HFFc6 (cell line): Measurements from ENCODE around the gene MAPKAP1. TPM values are rescaled to one million over a fixed set of nuclear protein-coding genes. Genes with fewer than 3 reads are reported as not detected.

Source experiments
- DNase-seq: peaks from one replicate; pipeline ENCODE4 v3.0.0-alpha.2; 2018
- H3K27ac Mint-ChIP-seq: 2 replicates; pipeline ENCODE4 v1.8.0; 2020; ENCODE audit warnings: mild to moderate bottlenecking, mixed read lengths
- H3K27me3 Mint-ChIP-seq: 2 replicates; pipeline ENCODE4 v1.8.0; 2021; ENCODE audit warnings: mild to moderate bottlenecking, moderate library complexity, mixed read lengths; ENCODE audit not compliant: insufficient read depth
- H3K36me3 Mint-ChIP-seq: 2 replicates; pipeline ENCODE4 v1.8.0; 2021; ENCODE audit warnings: low read depth, mixed read lengths
- H3K4me1 Mint-ChIP-seq: 2 replicates; pipeline ENCODE4 v1.8.0; 2020; ENCODE audit warnings: low read depth, mixed read lengths
- H3K4me3 Mint-ChIP-seq: 2 replicates; pipeline ENCODE4 v1.8.0; 2020; ENCODE audit warnings: mild to moderate bottlenecking, moderate library complexity, mixed read lengths
- H3K9me3 Mint-ChIP-seq: 2 replicates; pipeline ENCODE4 v1.8.0; 2020; ENCODE audit warnings: mild to moderate bottlenecking, mixed read lengths
- total RNA-seq, 6 experiments: library from RNA; stranded (reverse); fragmentation: NEBNext Ultra II Directional; extraction: Animal tissue kit (Norgen Biotek cat#: 25700); gene quantifications; 2 replicates in 1 of 6; 3 replicates in 5 of 6; pipeline ENCODE4 v1.2.3, GENCODE V29; 2021
- TF ChIP-seq, protein P1 (sequence below): fragments of 200-600 bp; sonication (generic); IDR thresholded peaks from 2 replicates; pipeline ENCODE4 v1.5.0; 2021; ENCODE audit warnings: antibody characterized with exemption, mild to moderate bottlenecking

Gene MAPKAP1
- total RNA-seq, 6 experiments from 2014 or later: 115 to 167 (median 130) TPM

DNA sequence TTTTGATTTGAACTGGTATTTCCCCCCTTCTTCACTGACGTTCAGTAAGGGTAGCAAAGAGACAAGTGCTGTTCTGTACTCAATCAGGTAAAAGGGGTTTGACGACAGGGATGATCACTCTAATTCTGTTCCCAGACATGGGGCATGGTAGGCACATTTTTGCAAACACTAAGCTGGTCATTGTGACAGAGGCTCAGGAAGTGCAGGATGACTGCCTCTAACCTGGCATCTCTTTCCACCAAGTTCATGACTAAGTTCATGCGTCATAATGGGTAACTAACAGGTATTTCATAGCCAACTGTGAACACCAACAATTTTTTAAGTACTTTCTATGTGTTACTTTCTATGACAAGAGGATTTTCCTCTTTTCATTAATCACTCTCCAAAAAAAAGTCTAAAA, 166.5 kb downstream of the MAPKAP1 start:
- Mint-ChIP-seq H3K27ac (no peak overlapping the region), H3K36me3 (peaks cover 25% of the 10 kb centered on the region)

DNA sequence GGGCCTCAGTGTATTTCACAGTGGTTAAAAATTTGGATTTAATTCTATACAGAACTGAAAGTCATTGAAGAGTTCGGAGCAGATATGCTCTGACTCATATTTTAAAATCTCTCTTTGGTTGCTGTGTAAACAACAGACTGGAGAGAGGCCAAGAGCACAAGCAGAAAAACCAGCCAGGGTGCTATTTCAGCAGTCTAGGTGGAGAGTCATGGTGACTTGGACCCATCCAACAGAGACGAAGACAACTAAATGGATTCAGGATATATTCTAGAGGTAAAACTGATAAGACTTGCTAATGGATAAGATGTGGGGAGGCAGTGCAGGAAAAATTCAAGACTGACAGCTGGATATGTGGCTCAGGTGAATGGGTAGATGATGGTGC, 168.9 kb downstream of the MAPKAP1 start:
- H3K27ac Mint-ChIP-seq: peak overlapping the region; percentile 87
- H3K4me1 Mint-ChIP-seq: peaks cover 18% of the 10 kb centered on the region; the same call in 1 of the 2 replicates
- peak overlapping the region; percentile 79 for H3K4me3 Mint-ChIP-seq
- no peaks in the 10 kb centered on the region for H3K9me3 Mint-ChIP-seq
- TF ChIP-seq, protein P1, sequence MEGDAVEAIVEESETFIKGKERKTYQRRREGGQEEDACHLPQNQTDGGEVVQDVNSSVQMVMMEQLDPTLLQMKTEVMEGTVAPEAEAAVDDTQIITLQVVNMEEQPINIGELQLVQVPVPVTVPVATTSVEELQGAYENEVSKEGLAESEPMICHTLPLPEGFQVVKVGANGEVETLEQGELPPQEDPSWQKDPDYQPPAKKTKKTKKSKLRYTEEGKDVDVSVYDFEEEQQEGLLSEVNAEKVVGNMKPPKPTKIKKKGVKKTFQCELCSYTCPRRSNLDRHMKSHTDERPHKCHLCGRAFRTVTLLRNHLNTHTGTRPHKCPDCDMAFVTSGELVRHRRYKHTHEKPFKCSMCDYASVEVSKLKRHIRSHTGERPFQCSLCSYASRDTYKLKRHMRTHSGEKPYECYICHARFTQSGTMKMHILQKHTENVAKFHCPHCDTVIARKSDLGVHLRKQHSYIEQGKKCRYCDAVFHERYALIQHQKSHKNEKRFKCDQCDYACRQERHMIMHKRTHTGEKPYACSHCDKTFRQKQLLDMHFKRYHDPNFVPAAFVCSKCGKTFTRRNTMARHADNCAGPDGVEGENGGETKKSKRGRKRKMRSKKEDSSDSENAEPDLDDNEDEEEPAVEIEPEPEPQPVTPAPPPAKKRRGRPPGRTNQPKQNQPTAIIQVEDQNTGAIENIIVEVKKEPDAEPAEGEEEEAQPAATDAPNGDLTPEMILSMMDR: no peak
- H3K36me3 Mint-ChIP-seq: peaks cover 25% of the 10 kb centered on the region
- H3K27me3 Mint-ChIP-seq: no peaks in the 10 kb centered on the region; the same call in 1 of the 2 replicates
- peak; percentile 89 for DNase-seq

More for the DNA sequence above, 166.5 kb downstream of the MAPKAP1 start:
- TF ChIP-seq, protein P1: no peak
- H3K4me3 Mint-ChIP-seq: no peak overlapping the region
- no peak for DNase-seq
- H3K9me3 Mint-ChIP-seq: no peaks in the 10 kb centered on the region
- peaks cover 29% of the 10 kb centered on the region for H3K4me1 Mint-ChIP-seq
- H3K27me3 Mint-ChIP-seq: no peaks in the 10 kb centered on the region; the same call in 1 of the 2 replicates

DNA sequence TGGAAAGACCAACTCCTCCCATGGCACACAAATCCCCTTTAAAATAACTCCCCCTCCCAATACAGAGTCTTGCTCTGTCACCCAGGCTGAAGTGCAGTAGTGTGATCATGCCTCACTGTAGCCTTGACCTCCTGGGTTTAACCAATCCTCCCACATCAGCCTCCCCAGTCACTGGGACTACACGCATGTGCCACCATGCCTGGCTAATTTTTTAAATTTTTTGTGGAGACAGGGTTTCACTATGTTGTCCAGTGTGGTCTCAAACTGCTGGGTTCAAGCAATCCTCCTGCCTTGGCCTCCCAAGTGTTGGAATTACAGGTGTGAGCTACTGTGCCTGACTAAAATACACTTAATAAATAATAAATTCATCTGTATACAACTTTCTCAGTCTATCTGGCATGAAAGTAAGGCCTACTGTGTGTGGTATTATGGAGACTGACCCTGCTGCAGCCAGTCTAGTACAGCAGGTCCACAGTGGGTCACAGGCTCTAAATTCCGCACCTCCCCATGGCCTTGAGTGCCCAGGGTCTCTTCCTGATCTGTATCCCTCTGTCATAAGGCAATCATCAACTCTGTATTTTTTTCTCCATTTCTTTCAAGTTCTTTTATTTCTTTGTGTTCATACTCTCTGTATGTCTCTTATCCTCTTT, 169.4 kb downstream of the MAPKAP1 start:
- no peak for DNase-seq
- H3K27me3 Mint-ChIP-seq: no peaks in the 10 kb centered on the region; the same call in 1 of the 2 replicates
- peaks cover 23% of the 10 kb centered on the region for H3K4me1 Mint-ChIP-seq
- peak overlapping the region; percentile 79 for H3K4me3 Mint-ChIP-seq
- H3K27ac Mint-ChIP-seq: peak overlapping the region; percentile 87
- peaks cover 25% of the 10 kb centered on the region for H3K36me3 Mint-ChIP-seq
- TF ChIP-seq, protein P1: no peak
- H3K9me3 Mint-ChIP-seq: no peaks in the 10 kb centered on the region

DNA sequence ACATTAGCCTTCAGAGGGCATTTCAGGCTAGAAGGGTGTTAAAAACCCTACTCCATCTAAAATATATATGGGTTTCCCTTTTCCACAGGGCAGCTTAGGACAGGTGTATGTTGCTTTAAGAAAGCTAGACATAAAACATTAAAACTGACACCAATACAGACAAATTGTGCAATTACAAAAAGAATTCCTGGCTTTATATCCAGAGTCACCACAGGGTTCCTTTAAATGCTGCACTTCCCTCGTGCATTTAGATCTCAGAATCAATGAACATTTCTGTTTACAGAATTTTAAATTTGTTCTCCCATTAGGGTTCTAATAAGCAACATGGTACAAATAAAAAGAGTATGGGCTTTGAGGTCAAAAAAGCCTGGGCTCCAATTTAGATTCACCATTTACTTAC, 170.2 kb downstream of the MAPKAP1 start:
- peaks cover 23% of the 10 kb centered on the region for H3K4me1 Mint-ChIP-seq
- H3K36me3 Mint-ChIP-seq: peaks cover 21% of the 10 kb centered on the region
- TF ChIP-seq, protein P1: no peak
- no peaks in the 10 kb centered on the region; the same call in 1 of the 2 replicates for H3K27me3 Mint-ChIP-seq
- no peak overlapping the region for H3K27ac Mint-ChIP-seq
- H3K4me3 Mint-ChIP-seq: no peak overlapping the region
- DNase-seq: no peak
- H3K9me3 Mint-ChIP-seq: no peaks in the 10 kb centered on the region

DNA sequence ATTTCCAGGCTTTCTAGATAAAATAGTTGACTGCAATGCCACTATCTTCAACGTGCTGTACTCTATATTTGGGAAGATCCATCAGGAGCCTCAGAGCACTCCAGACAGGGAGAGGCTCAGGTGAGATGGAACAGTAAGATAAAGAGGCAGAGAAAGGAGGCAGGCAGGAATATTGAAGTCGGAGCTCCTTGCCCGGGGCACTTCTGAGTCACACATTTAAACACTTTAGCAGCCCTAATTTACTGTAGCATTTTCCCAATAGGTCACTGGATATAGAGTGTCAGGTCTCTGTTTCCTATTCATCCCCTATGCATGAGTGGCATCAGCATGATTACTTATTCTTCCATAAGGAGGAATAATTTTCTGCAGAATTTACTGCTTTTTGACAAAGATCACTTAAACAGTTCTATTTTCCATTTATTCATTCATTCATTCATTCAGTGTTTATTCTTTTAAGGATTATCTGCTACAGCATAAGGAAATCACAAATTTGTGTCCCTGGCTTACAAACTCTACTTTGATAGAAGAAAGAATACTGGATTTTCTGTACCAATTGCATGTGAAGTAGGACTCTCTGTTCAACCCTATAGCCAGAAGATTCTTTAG, 170.7 kb downstream of the MAPKAP1 start:
- Mint-ChIP-seq H3K4me3 (no peak overlapping the region), H3K4me1 (peaks cover 21% of the 10 kb centered on the region), H3K9me3 (no peaks in the 10 kb centered on the region), H3K36me3 (peaks cover 17% of the 10 kb centered on the region; the same call in 1 of the 2 replicates), H3K27me3 (no peaks in the 10 kb centered on the region; the same call in 1 of the 2 replicates), H3K27ac (no peak overlapping the region)
- TF ChIP-seq, protein P1: no peak
- peak; percentile 48 for DNase-seq
